Transverse colon (tissue), 4 donors: ENCODE measurements around the gene NXPH1. TPM values are rescaled to one million over a fixed set of nuclear protein-coding genes. Genes with fewer than 3 reads are reported as not detected.

Source experiments
- DNase-seq: peaks from one replicate; pipeline ENCODE4 v3.0.0-alpha.2; 2019
- H3K27ac ChIP-seq, 4 donors: fragments of 200-600 bp; sonication (generic); 2 replicates each; pipeline ENCODE4 v1.5.1; 2016 to 2018; ENCODE audit warnings: inconsistent platforms in 4 of 4
- H3K27me3 ChIP-seq: fragments of 200-600 bp; sonication (generic); 2 replicates; pipeline ENCODE4 v1.5.1; 2017; ENCODE audit warnings: inconsistent platforms
- H3K36me3 ChIP-seq, 4 donors: fragments of 200-600 bp; sonication (generic); 2 replicates each; pipeline ENCODE4 v1.5.1; 2017 to 2019; ENCODE audit warnings: inconsistent platforms in 4 of 4
- H3K4me1 ChIP-seq, 4 donors: fragments of 200-600 bp; sonication (generic); 2 replicates each; pipeline ENCODE4 v1.5.1; 2017 to 2020; ENCODE audit warnings: inconsistent platforms in 4 of 4
- H3K4me3 ChIP-seq, 4 donors: fragments of 200-600 bp; sonication (generic); 1 replicate in 1 of 4; 2 replicates in 3 of 4; pipeline versions ENCODE4 v1.5.1 to v1.6.1; 2017 to 2019; ENCODE audit warnings: inconsistent platforms in 4 of 4
- H3K9me3 ChIP-seq, 2 donors: fragments of 200-600 bp; sonication (generic); 2 replicates each; pipeline ENCODE4 v1.5.1; 2017 to 2019; ENCODE audit warnings: inconsistent platforms in 2 of 2
- CTCF ChIP-seq, 5 experiments: fragments of 200-600 bp in 3 of 5; fragments of 450-650 bp in 2 of 5; sonication (generic) in 3 of 5; IDR thresholded peaks; 1 replicate in 2 of 5; 2 replicates in 3 of 5; pipeline ENCODE4 v1.5.1; 2016 to 2017; ENCODE audit warnings: antibody characterized with exemption in 5 of 5, inconsistent platforms in 3 of 5, mild to moderate bottlenecking in 2 of 5, moderate library complexity in 1 of 5
- EP300 ChIP-seq: sonication (generic); formaldehyde crosslinking; IDR thresholded peaks from one replicate; pipeline ENCODE4 v1.6.1; 2017; ENCODE audit warnings: antibody characterized with exemption, low read depth
- POLR2A ChIP-seq: fragments of 450-650 bp; IDR thresholded peaks from one replicate; pipeline ENCODE4 v1.6.1; 2016; ENCODE audit warnings: antibody characterized with exemption, mild to moderate bottlenecking, moderate library complexity
- POLR2AphosphoS5 ChIP-seq, 3 donors: sonication (generic); formaldehyde crosslinking; IDR thresholded peaks; one replicate each; pipeline ENCODE4 v1.6.1; 2016; ENCODE audit warnings: antibody characterized with exemption in 3 of 3
- WGBS, 2 donors: methylation state at CpG; one replicate each; pipeline ENCODE4 v1.1.5; 2018; ENCODE audit warnings: low coverage in 1 of 2; 5-methylcytosine and 5-hydroxymethylcytosine counted together
- in situ Hi-C, 4 donors: fragments of 200-750 bp; cut with MboI; loops; one replicate each; pipeline versions ENCODE4 v1.15.0 to v1.15.1; 2017; ENCODE audit warnings: low sequenced_read_pairs in 3 of 4, low pct_ligation_motif_present in 1 of 4, low pct_unique_long_range_greater_than_20kb in 1 of 4
- intact Hi-C: fragments of 100-400 bp; cut with DNase I; formaldehyde crosslinking; loops from one replicate; pipeline ENCODE4 v1.15.1; 2023; ENCODE audit warnings: low total_unique reads
- total RNA-seq, 4 donors: library from RNA; depleted of rRNA; stranded (reverse); fragments of >200 nt; gene quantifications; one replicate each; pipeline ENCODE4 v1.1.0, GENCODE V29; 2016

NXPH1 gene
- total RNA-seq, 4 donors from 2014 or later, result not detected

DNA sequence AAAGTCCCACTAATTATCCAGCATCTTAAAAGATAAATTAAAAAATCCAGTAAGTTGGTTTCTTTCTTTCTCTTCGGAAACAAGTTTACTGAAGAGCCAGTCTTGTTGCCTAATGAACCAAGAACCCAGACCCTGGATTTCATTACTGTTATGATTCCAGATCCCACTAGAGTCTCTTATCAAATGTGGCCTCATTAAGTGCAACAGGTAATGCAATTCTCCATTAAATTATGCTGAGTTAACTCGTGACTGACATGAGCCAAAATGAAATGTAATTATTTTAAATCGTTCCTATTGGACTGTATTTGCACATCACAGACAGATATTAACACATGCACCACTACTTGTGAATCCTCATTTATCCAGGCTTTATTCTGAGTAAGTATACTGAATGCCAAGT is 115.6 kb downstream of the NXPH1 start:
- Histone ChIP-seq H3K27me3 (no peaks in the 10 kb centered on the region), H3K27ac (no peak overlapping the region), H3K36me3 (no peaks in the 10 kb centered on the region), H3K4me1 (no peaks in the 10 kb centered on the region), H3K9me3 (no peaks in the 10 kb centered on the region), H3K4me3 (no peak overlapping the region)
- 73 to 81% methylated on average over 3 of the region's 3 CpGs for WGBS, 2 donors
- intact Hi-C loops, result no loop called here
- in situ Hi-C loops, result no loop called here
- DNase-seq, result no peak
- TF ChIP-seq EP300 (no peak), CTCF (IDR thresholded peaks at IDR 0.05) (no peak), POLR2AphosphoS5 (IDR thresholded peaks at IDR 0.05) (no peak), POLR2A (no peak)

DNA sequence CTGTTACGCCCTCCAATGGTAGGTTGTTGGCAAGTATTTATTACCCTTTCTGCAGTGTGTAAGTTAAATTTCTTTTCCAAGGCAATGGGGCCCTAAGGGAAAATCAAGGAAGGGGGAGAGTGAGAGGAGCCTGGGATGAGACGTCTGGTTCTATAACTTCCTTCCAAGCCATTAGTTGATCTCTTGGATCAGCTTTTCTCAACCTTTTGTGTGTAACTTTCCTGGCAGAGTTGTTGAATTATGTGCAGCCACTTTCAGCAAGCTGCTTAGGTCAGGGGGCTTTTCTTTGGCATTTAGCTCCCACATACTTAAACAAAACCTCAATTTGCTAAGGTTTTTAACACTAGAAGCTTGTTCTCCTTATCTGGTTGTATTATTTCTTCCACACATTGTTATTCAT is 127.1 kb downstream of the NXPH1 start:
- intact Hi-C loops, result no loop called here
- no peak for TF ChIP-seq EP300
- TF ChIP-seq POLR2A, result no peak
- no peak for TF ChIP-seq CTCF (IDR thresholded peaks at IDR 0.05)
- TF ChIP-seq POLR2AphosphoS5 (IDR thresholded peaks at IDR 0.05), result no peak
- Histone ChIP-seq H3K36me3 (no peaks in the 10 kb centered on the region), H3K9me3 (no peaks in the 10 kb centered on the region), H3K27me3 (no peaks in the 10 kb centered on the region), H3K27ac (no peak overlapping the region), H3K4me1 (no peaks in the 10 kb centered on the region), H3K4me3 (no peak overlapping the region)
- no peak for DNase-seq
- 66 to 100% methylated on average over 1 to 2 of the region's 2 CpGs for WGBS, 2 donors
- in situ Hi-C loops, result no loop called here

- H3K27me3 ChIP-seq, result no peaks in the 10 kb centered on the region
- no peaks in the 10 kb centered on the region for H3K36me3 ChIP-seq
- in situ Hi-C loops (no loop called here), intact Hi-C loops (no loop called here)
- no peak for DNase-seq
- no peak for TF ChIP-seq EP300
- no peak for TF ChIP-seq POLR2A
- no peak for TF ChIP-seq CTCF (IDR thresholded peaks at IDR 0.05)
- TF ChIP-seq POLR2AphosphoS5 (IDR thresholded peaks at IDR 0.05), result no peak
- 53 to 55% methylated on average over 1 to 3 of the region's 3 CpGs for WGBS, 2 donors
- no peak overlapping the region for H3K4me3 ChIP-seq
- no peaks in the 10 kb centered on the region for H3K9me3 ChIP-seq
- no peaks in the 10 kb centered on the region for H3K4me1 ChIP-seq
- H3K27ac ChIP-seq, result no peak overlapping the region
These were observed 128.0 kb downstream of the NXPH1 start for GRCh38 chr7:8561449-8561848.

GRCh38 chr7:8564281-8564680 is 130.9 kb downstream of the NXPH1 start:
- DNase-seq, result no peak
- TF ChIP-seq POLR2AphosphoS5 (IDR thresholded peaks at IDR 0.05) (no peak), EP300 (no peak), CTCF (IDR thresholded peaks at IDR 0.05) (no peak), POLR2A (no peak)
- intact Hi-C loops, result no loop called here
- Histone ChIP-seq H3K36me3 (no peaks in the 10 kb centered on the region), H3K27ac (no peak overlapping the region), H3K27me3 (no peaks in the 10 kb centered on the region), H3K9me3 (no peaks in the 10 kb centered on the region), H3K4me1 (no peaks in the 10 kb centered on the region), H3K4me3 (no peak overlapping the region)
- WGBS, 2 donors, result 74 to 77% methylated on average over 3 of the region's 3 CpGs
- in situ Hi-C loops, result no loop called here
